HCT116 (cell line): Measurements from ENCODE around the gene MKNK1. TPM values are rescaled to one million over a fixed set of nuclear protein-coding genes. Genes with fewer than 3 reads are reported as not detected.
A peak's percentile ranks its signal among the peaks of the same experiment; 100 is the strongest.

Experiments used
- ATAC-seq: fragments of 200-7000 bp; cut with Tn5 transposase; 2 replicates; pipeline ENCODE4 v1.9.1; 2020; ENCODE audit warnings: mild to moderate bottlenecking, moderate library complexity
- BruUV-seq: library from RNA; stranded (reverse); fragments of 400-500 nt; replicated peaks from 2 replicates; lab custom pipeline; 2021; lab: Mats Ljungman, UMichigan
- CTCF ChIA-PET: fragments of 300-600 bp; sonication (Branson Sonifier 250); formaldehyde crosslinking; loops from one replicate; lab custom pipeline; 2021; ENCODE audit warnings: antibody characterized with exemption; lab: Charles Lee
- POLR2A ChIA-PET: fragments of 300-600, 350-600 bp; sonication (Branson Sonifier 250); formaldehyde crosslinking; loops from one replicate; lab custom pipeline; 2021; ENCODE audit warnings: antibody characterized with exemption; lab: Charles Lee
- RAD21 ChIA-PET, 2 experiments: fragments of 300-600 bp; sonication (Branson Sonifier 250); formaldehyde crosslinking; loops; one replicate each; lab custom pipeline; 2023; ENCODE audit warnings: low total read pairs in 2 of 2; ENCODE audit not compliant: uncharacterized antibody in 2 of 2, unreplicated experiment in 2 of 2, low non-redundant PET in 1 of 2; lab: Charles Lee
- DNase-seq: peaks from one replicate; pipeline ENCODE4 v3.0.0-alpha.2; 2010; ENCODE audit warnings: low read depth, low spot score
- H2AFZ ChIP-seq: fragments of 200-600 bp; shearing (Covaris generic), sonication (generic); 2 replicates; pipeline ENCODE4 v1.6.1; 2017; ENCODE audit warnings: low read depth, mixed run types, mixed read lengths, antibody characterized with exemption, low read length; ENCODE audit not compliant: poor library complexity, severe bottlenecking
- H3K27ac ChIP-seq: 2 replicates; pipeline ENCODE4 v1.5.1; 2012; ENCODE audit warnings: low read depth, low read length
- H3K27me3 ChIP-seq: fragments of 200-600 bp; sonication (generic); 2 replicates; pipeline ENCODE4 v1.6.1; 2016; ENCODE audit warnings: mixed run types, low read length, mixed read lengths; ENCODE audit not compliant: insufficient read depth
- H3K36me3 ChIP-seq, 2 experiments: fragments of 200-500 bp in 1 of 2; fragments of 200-600 bp in 1 of 2; sonication (Bioruptor generic) in 1 of 2; sonication (generic) in 1 of 2; 2 replicates each; pipeline versions ENCODE4 v1.5.1 to v1.6.1; 2014 to 2016; ENCODE audit warnings: low read length in 2 of 2, inconsistent platforms in 1 of 2, mixed read lengths in 1 of 2, mixed run types in 1 of 2; ENCODE audit not compliant: insufficient read depth in 2 of 2, control insufficient read depth in 1 of 2
- H3K4me1 ChIP-seq, 2 experiments: fragments of 200-600 bp in 1 of 2; sonication (generic) in 1 of 2; 2 replicates each; pipeline versions ENCODE4 v1.5.1 to v1.6.1; 2012 to 2017; ENCODE audit warnings: low read length in 2 of 2, inconsistent platforms in 1 of 2, mild to moderate bottlenecking in 1 of 2, mixed read lengths in 1 of 2, mixed run types in 1 of 2, moderate library complexity in 1 of 2; ENCODE audit not compliant: insufficient read depth in 2 of 2, control insufficient read depth in 1 of 2
- H3K4me2 ChIP-seq: fragments of 200-600 bp; sonication (generic); 2 replicates; pipeline ENCODE4 v1.6.1; 2017; ENCODE audit warnings: mixed run types, low read length, mixed read lengths
- H3K4me3 ChIP-seq, 2 experiments: fragments of 200-600 bp in 1 of 2; sonication (generic) in 1 of 2; replicated peaks in 1 of 2; 2 replicates each; pipeline ENCODE4 v1.5.1; 2011 to 2016; ENCODE audit warnings: low read length in 2 of 2, control low read depth in 1 of 2, low read depth in 1 of 2, mild to moderate bottlenecking in 1 of 2, mixed read lengths in 1 of 2, mixed run types in 1 of 2
- H3K79me2 ChIP-seq: fragments of 200-600 bp; sonication (generic); 2 replicates; pipeline ENCODE4 v1.6.1; 2017; ENCODE audit warnings: mild to moderate bottlenecking, mixed run types, low read length, moderate library complexity, mixed read lengths; ENCODE audit not compliant: insufficient read depth
- H3K9ac ChIP-seq: fragments of 200-600 bp; sonication (generic); 2 replicates; pipeline ENCODE4 v1.6.1; 2016; ENCODE audit warnings: low read length, mixed read lengths
- H3K9me2 ChIP-seq: fragments of 200-600 bp; sonication (generic), shearing (Covaris generic); 2 replicates; pipeline ENCODE4 v1.6.1; 2017; ENCODE audit warnings: mixed run types, mild to moderate bottlenecking, moderate library complexity; ENCODE audit not compliant: insufficient read depth
- H3K9me3 ChIP-seq, 2 experiments: fragments of 200-500 bp in 1 of 2; fragments of 200-600 bp in 1 of 2; sonication (Bioruptor generic) in 1 of 2; sonication (generic) in 1 of 2; 2 replicates each; pipeline ENCODE4 v1.6.1; 2014 to 2017; ENCODE audit warnings: low read length in 2 of 2, mixed read lengths in 2 of 2, inconsistent platforms in 1 of 2, low read depth in 1 of 2, mild to moderate bottlenecking in 1 of 2, mixed run types in 1 of 2, moderate library complexity in 1 of 2; ENCODE audit not compliant: control insufficient read depth in 1 of 2, insufficient read depth in 1 of 2
- H4K20me1 ChIP-seq: fragments of 200-600 bp; sonication (generic), shearing (Covaris generic); 2 replicates; pipeline ENCODE4 v1.6.1; 2017; ENCODE audit warnings: mixed run types, mild to moderate bottlenecking, moderate library complexity; ENCODE audit not compliant: insufficient read depth
- CEBPB ChIP-seq: IDR thresholded peaks from 2 replicates; pipeline ENCODE4 v1.6.1; 2012; ENCODE audit warnings: low read depth
- EGR1 ChIP-seq: IDR thresholded peaks from 2 replicates; pipeline ENCODE4 v1.6.1; 2012; ENCODE audit warnings: low read depth
- MAX ChIP-seq: IDR thresholded peaks from 2 replicates; pipeline ENCODE4 v1.6.1; 2012
- intact Hi-C: fragments of 100-400 bp; cut with micrococcal nuclease; formaldehyde crosslinking; loops from 2 replicates; pipeline ENCODE4 v1.10.0; 2022
- total RNA-seq: library from RNA; stranded (reverse); gene quantifications from one replicate; pipeline ENCODE4 v1.2.1, GENCODE V29; 2021; ENCODE audit not compliant: unreplicated experiment

MKNK1 gene
- total RNA-seq, 1 experiment from 2014 or later = 30.9 TPM

GRCh38 chr1:46521414-46521813, 82.7 kb downstream of the MKNK1 start:
- intact Hi-C loops = no loop called here
- no peak overlapping the region for H3K4me2 ChIP-seq
- H3K27ac ChIP-seq = no peak overlapping the region
- ATAC-seq (no peak), DNase-seq (no peak)
- H3K4me3 ChIP-seq = no peak overlapping the region
- ChIA-PET CTCF (interaction anchor here (1.5 to 2.6 kb wide), 4 partner anchors 8 to 79 kb away, joined by 4 to 8 read pairs (median 6); no protein-coding TSS in a partner anchor), RAD21 (no interaction called here), POLR2A (no interaction called here)
- H4K20me1 ChIP-seq = no peaks in the 10 kb centered on the region
- H3K36me3 ChIP-seq = no peaks in the 10 kb centered on the region
- H3K79me2 ChIP-seq = no peaks in the 10 kb centered on the region
- peaks cover 53 to 61% of the 10 kb centered on the region in 2 experiments for H3K4me1 ChIP-seq
- no peak overlapping the region for H3K9ac ChIP-seq
- no peaks in the 10 kb centered on the region for H3K9me3 ChIP-seq
- H3K9me2 ChIP-seq = no peaks in the 10 kb centered on the region
- H2AFZ ChIP-seq = no peak overlapping the region
- no peak for TF ChIP-seq CEBPB
- BruUV-seq = no TSS peak
- H3K27me3 ChIP-seq = no peaks in the 10 kb centered on the region

- H2AFZ ChIP-seq = peak overlapping the region; percentile 45
- no TSS peak for BruUV-seq
- H3K4me3 ChIP-seq = peak overlapping the region in 1 of 2 experiments; percentile 33; a peak in 2 of 4 replicates
- CTCF ChIA-PET = interaction anchor here (0.6 to 2.6 kb wide), 5 partner anchors 13 to 78 kb away, joined by 3 to 7 read pairs (median 4); no protein-coding TSS in a partner anchor
- ATAC-seq (peak; percentile 63), DNase-seq (peak; percentile 23)
- intact Hi-C loops = no loop called here
- no peaks in the 10 kb centered on the region for H4K20me1 ChIP-seq
- no peaks in the 10 kb centered on the region for H3K27me3 ChIP-seq
- TF ChIP-seq EGR1 (peak; percentile 72; the same call in 1 of the 2 replicates), MAX (no peak; the same call in none of the 2 replicates)
- TF ChIP-seq, all 23 proteins: peak for 1
- Histone ChIP-seq H3K9me2 (no peaks in the 10 kb centered on the region), H3K4me1 (peaks cover 56 to 66% of the 10 kb centered on the region in 2 experiments), H3K36me3 (no peaks in the 10 kb centered on the region), H3K27ac (no peak overlapping the region; the same call in 1 of the 2 replicates), H3K4me2 (peak overlapping the region; percentile 81), H3K9me3 (no peaks in the 10 kb centered on the region), H3K79me2 (no peaks in the 10 kb centered on the region), H3K9ac (peak overlapping the region; percentile 38)
- ChIA-PET RAD21 (no interaction called here), POLR2A (no interaction called here)
Observed at GRCh38 chr1:46520063-46520911, 83.8 kb downstream of the MKNK1 start.
